KOPT-K1 (cell line): ENCODE results near the gene TMEM252.

Source experiments
- H3K27ac ChIP-seq: fragments of 200-600 bp; sonication (generic); 2 replicates; pipeline ENCODE4 v1.5.1; 2016; ENCODE audit warnings: antibody characterized with exemption, mild to moderate bottlenecking, low read depth, low read length; ENCODE audit not compliant: poor library complexity, severe bottlenecking
- H3K36me3 ChIP-seq: fragments of 200-600 bp; sonication (generic); 2 replicates; pipeline ENCODE4 v1.5.1; 2017; ENCODE audit warnings: antibody characterized with exemption, mild to moderate bottlenecking, low read length, moderate library complexity; ENCODE audit not compliant: insufficient read depth
- H3K9me3 ChIP-seq: fragments of 200-600 bp; sonication (generic); 2 replicates; pipeline ENCODE4 v1.5.1; 2017; ENCODE audit warnings: antibody characterized with exemption, low read length, mild to moderate bottlenecking; ENCODE audit not compliant: insufficient read depth, poor library complexity, severe bottlenecking

The TMEM252 gene

DNA sequence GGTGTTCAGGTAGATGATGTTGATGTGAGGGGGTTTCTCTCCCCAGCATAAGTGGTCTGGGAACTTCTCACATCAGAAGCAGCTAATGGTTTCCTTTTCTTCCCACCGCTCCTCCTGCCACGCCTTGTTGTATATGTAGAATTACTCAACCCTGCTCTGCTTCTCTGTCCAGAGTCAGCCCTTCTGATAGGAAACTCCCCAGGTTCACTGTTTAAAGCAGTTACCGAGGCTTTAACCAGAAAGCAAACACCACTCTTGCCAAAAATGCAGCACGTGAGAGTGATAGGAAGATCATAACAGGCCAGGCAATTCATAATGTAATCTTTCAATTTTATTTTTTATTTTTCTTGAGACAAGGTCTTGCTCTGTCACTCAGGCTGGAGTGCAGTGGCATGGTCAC, 10.5 kb upstream of the TMEM252 start:
- H3K27ac ChIP-seq, result no peak overlapping the region
- H3K36me3 ChIP-seq, result no peaks in the 10 kb centered on the region
- H3K9me3 ChIP-seq, result no peaks in the 10 kb centered on the region

DNA sequence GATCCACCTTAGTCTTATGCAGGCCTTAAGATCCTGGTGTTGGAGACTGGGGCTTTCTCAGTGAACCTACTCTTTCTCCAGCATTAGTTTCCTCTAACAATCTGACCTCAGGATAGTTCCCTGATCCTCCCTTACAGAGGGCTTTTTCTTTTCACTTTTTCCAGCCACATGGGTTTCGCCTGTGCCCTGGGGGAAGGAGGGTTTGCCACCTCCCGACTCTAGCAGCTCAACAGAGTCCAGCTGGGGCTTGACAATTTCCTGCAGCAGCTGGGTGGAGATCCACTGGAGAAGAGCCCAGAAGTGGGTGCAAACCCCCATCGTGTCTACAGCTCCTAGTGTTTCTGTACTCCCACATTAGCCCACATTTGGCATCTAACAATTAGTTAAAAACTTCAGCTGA, 7.6 kb upstream of the TMEM252 start:
- Histone ChIP-seq H3K36me3 (no peaks in the 10 kb centered on the region), H3K27ac (no peak overlapping the region), H3K9me3 (no peaks in the 10 kb centered on the region)

DNA sequence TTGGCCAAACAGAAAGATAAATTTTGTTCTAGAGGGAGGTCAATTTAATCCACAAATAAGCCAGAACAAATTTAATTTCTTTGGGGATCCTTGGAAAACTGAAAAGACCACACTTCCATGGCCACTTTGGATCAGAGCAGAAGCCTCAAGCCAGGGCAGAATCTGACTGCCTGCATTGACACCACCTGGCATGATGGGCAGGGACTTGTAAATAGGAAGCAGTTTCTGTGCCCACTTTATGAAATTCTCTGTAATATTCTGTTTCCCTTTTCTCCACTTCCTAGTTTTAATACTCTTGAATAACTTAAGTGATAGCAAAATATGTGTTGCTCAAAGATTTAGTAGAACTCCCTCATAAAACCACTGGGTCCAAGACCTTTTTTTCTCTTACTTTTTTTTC, 6.7 kb upstream of the TMEM252 start:
- no peaks in the 10 kb centered on the region for H3K36me3 ChIP-seq
- H3K9me3 ChIP-seq, result no peaks in the 10 kb centered on the region
- no peak overlapping the region for H3K27ac ChIP-seq

DNA sequence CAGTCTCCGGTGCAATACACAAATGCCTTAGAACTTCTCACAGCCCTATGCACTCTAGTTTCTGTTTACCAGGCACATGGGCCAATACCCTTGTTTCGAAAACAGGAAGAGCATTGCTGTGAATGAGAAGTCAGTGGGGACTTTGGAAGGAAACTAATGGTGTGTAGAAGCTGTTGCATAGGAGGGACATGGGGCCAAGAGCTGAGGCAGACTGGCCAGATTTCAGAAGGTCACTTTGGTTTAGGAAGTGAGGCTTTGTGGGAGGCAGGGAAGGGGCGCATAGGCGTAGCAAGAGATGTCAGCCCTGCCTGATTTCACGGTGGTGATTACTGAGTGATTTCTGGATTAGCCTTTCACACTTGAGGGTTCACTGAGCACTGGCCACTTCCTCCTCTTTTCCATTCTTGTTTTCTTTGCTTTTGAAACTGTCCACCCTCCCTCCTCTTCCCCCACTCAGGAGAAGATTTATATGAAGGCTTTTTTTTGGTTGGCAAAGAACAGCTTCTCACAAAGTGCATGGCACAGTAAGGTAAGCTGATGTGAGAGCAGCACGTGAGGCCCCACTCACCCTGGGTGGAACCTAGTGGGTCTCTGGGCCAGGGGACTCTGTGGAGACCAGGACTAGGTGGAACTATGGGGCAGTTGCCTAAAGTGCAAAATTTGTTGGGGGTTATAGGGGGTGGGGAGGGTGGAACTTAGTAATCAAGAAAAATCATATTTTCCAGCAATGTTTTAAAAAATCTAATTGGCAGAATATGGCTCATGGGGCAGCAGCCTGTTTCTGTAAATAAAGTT, 6.1 kb upstream of the TMEM252 start:
- H3K9me3 ChIP-seq, result no peaks in the 10 kb centered on the region
- no peak overlapping the region for H3K27ac ChIP-seq
- no peaks in the 10 kb centered on the region for H3K36me3 ChIP-seq

DNA sequence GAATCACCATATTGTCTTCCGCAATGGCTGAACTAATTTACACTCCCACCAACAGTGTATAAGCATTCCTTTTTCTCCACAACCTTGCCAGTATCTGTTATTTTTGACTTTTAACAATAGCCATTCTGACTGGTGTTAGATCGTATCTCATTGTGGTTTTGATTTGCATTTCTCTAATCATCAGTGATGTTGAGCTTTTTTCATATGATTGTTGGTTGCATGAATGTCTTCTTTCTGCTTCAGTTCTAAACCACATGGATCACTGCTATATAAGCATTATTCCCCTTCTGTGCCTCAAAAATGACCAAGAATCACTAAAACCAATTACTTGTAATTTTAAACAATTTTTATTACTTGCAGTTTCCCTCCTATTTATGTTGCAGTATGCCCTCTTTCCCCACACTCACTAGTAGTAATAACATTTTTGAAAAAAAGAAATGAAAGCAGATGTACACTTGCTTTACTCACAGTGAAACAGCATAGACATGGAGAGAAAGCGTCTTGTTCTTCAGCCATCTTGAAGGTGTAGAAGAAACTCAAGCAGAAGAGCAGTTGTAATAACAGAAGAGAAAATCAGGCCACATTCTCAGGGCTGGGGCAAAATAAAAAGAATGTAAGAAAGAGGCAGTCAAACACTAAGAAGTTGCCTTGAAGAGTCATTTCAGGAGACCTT, 4.5 kb upstream of the TMEM252 start:
- Histone ChIP-seq H3K9me3 (no peaks in the 10 kb centered on the region), H3K36me3 (no peaks in the 10 kb centered on the region), H3K27ac (no peak overlapping the region)

DNA sequence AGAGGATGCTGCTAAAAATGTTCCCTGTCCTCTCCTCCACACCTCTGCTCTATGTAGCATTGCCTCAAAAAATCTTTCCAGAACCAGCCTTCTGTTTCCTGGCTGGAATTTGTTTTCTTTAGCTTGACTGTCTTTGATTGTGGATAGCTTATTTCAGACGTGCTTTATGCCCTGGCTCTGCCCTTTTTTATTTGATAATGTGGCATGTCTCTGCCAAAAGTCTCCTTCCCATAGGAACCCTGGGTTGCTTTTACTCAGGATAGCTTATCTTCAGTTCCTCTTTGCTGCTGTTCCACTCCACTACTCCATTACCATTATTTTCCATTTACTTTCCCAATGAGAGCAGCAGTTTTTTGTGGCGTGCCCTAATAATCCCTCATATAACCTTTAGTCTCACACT, 885 bp upstream of the TMEM252 start:
- H3K9me3 ChIP-seq, result no peaks in the 10 kb centered on the region
- no peaks in the 10 kb centered on the region for H3K36me3 ChIP-seq
- H3K27ac ChIP-seq, result no peak overlapping the region

DNA sequence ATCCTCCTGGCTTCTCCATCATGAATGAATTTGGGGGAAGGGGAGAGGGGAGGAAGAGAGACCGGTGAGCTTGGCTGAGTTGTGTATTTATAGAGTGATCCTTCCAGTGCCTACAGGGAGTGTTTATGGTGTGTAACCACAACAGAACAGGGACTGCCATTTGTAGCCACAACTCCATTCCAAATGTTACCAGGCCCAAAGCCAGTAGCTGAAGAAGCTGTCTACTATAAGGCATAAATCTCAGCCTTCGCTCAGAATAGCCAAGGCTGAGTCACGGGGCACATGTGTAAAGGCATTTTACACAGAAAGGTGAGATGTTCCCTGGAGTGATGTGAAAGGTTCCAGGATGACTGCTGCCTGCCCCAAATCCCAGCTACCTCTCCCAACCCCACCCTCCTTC, 2.5 kb downstream of the TMEM252 start:
- Histone ChIP-seq H3K9me3 (no peaks in the 10 kb centered on the region), H3K27ac (no peak overlapping the region), H3K36me3 (no peaks in the 10 kb centered on the region)

DNA sequence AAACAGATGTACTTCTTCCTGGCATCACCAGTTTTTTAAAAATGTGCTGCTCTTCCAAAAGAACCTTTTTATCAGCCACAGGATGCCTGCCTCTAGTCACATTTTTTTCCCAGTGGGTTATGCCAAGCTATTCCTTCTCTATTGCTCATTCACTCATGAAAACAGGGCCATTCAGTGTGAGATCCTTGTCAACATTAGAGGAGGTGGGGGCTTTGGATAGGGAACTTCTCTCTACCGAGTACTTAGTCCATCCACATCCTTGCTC, 3.1 kb downstream of the TMEM252 start:
- H3K27ac ChIP-seq, result no peak overlapping the region
- no peaks in the 10 kb centered on the region for H3K9me3 ChIP-seq
- H3K36me3 ChIP-seq, result no peaks in the 10 kb centered on the region

DNA sequence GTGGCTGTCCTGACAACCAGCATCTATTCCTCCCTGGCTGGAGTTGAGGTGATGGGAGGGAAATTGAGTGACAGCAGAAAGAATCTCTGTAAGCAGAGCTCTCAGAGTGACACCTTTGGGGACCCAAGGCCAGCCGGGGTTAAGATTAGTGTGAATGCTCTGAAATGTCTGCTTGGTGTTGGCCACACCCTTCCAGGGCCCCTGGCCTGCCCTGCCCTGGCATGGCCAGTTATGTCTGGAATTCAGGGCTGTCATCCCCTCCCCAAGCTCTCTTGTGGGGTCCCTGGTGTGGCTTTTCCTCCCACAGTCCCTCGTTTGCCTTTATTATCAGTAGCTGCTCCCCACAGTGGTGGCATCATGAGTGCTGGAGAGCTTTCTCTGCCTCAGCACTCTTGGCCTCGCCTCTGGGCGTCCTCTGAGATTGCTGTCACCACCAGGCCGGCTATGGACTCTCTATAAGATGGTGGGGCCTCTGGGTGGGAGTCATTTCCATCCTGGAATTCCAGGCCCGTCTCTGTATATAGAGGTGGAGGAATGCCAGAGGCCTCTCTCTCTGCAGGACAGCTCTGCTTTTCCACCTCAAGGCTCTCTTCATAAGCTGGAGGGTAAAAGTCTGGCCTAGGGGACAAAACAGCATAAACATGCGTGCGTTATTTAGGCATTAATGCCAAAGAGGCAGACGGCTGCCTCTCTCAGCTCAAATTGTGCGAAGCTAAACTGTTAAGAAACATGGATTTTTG, 3.6 kb downstream of the TMEM252 start:
- Histone ChIP-seq H3K36me3 (no peaks in the 10 kb centered on the region), H3K9me3 (no peaks in the 10 kb centered on the region), H3K27ac (no peak overlapping the region)

DNA sequence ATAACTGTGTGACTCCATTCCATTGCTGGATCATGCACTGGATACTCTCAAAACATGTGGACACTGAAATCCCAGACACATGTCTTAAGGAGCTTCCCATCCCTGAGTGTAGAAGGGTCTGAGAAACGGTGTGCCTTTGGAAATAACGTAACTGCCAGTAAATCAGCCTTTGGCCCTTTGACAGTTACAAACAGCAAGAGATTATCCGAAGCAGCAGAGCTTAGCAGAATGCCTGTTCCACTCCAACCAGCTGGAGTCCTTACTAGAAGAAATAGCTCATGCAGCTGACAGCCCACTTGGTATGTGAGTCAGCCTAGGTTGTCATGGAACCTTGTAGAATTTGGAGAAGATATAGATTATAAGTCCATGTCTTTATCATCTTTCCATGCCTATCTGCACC, 7.0 kb downstream of the TMEM252 start:
- H3K36me3 ChIP-seq, result no peaks in the 10 kb centered on the region
- H3K27ac ChIP-seq, result no peak overlapping the region
- no peaks in the 10 kb centered on the region for H3K9me3 ChIP-seq

DNA sequence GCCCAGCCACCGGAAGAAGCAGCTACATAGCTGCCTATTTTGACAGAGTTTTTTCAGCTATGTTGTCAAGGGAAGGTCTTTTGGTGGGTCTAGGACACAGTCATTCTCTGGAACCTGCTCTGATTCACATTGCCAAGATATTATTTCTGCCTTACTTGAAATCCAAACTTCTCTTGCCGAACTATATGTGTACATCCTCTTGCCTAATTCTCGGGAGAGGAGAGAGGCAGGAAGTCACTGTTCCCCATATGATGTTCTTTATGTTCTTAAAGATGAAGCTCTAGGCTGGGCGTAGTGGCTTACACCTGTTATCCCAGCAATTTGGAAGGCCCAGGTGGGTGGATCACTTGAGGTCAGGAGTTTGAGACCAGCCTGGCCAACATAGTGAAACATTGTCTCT, 8.6 kb downstream of the TMEM252 start:
- Histone ChIP-seq H3K36me3 (no peaks in the 10 kb centered on the region), H3K9me3 (no peaks in the 10 kb centered on the region), H3K27ac (no peak overlapping the region)

DNA sequence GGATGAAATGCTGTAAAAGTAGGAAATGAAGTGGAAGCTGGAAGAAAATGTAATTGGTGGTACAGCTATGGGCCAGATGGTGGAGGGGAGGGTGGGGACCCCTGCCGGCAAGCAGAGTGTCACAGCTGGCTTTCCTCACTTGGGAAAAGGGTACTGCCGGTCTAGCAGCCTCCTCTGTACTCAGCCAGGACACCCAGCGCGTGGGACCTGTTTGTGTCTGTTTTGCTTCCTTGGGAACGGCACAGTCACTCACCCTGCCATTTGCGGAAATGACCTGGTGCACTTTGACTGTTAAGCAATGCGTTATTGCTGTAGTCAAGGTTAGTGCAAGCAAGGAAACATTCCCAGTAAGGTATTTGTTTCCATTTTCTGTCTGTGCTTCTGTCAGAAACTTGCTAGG, 10.1 kb downstream of the TMEM252 start:
- Histone ChIP-seq H3K27ac (no peak overlapping the region), H3K36me3 (no peaks in the 10 kb centered on the region), H3K9me3 (no peaks in the 10 kb centered on the region)

DNA sequence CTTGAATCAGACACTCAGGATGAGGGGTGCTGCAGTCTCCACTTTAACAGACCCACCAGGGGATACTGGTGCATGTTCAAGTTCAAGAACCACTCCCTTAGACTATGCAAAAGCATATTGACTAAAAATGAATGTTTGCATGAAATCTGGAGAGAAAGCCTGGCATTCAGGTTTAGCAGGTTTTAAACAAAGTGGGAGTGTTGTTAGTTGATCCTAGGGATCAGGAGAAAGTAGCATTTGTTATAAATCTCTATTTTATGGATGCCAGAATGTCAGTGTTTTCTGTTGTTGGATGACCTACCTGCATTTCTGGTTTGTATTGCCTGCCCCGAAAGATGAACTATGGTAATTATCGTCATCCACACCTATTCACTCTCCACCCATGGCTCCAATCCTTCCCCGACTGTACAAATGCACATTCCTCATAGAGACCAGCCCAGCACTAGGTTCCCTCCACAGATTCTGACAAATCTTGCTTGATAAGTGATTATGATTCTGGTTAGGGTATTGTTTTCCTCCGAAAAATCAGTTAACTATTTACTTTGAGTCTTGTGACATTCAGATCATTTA, 17.2 kb downstream of the TMEM252 start:
- no peaks in the 10 kb centered on the region for H3K9me3 ChIP-seq
- no peak overlapping the region for H3K27ac ChIP-seq
- H3K36me3 ChIP-seq, result no peaks in the 10 kb centered on the region

DNA sequence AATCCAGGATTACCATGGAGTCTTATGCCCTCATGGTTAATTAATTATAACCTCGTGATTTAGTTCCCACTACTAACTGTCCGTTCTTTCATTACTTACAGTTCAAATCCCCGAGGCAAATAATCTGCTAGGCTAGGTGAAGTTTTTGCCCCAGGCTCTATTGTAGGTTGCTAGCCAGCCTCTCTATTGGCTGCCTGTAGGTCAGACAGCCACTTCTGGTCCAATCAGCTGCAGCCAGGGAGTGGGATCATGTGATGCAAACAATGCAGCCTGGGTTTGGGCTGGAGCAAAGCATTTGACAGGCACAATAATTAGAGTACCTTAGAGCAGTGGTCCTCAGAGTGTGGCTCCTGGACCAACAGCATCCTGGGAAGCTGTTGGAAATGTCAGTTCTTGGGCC, 17.7 kb downstream of the TMEM252 start:
- no peaks in the 10 kb centered on the region for H3K36me3 ChIP-seq
- no peak overlapping the region for H3K27ac ChIP-seq
- H3K9me3 ChIP-seq, result no peaks in the 10 kb centered on the region

DNA sequence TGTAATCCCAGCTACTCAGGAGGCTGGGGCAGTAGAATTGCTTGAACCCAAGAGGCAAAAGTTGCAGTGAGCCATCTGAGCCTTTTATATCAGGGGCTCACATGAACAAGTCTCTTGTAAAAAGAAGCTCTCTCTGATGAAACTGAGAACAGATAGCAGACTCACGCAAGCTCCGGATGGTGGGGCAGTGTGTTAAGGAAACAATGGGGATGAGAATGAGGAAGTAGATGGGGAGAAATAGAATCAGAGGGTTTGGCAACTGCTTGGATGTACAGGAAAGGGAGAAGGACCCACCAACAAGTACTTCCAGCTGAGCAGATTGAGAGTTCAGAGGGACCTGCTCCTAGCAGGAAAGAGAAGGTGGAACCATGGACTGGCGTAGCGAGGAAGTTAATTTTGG, 18.6 kb downstream of the TMEM252 start:
- Histone ChIP-seq H3K36me3 (no peaks in the 10 kb centered on the region), H3K9me3 (no peaks in the 10 kb centered on the region), H3K27ac (no peak overlapping the region)
